Activated CD8-positive, alpha-beta T cell treated with anti-CD3 and anti-CD28 coated beads for 36 hours (primary cell): ENCODE results near the gene FNIP1. TPM values are rescaled to one million over a fixed set of nuclear protein-coding genes. Genes with fewer than 3 reads are reported as not detected.

Source experiments
- ATAC-seq: fragments of 200-7000 bp; cut with Tn5 transposase; one replicate; pipeline ENCODE4 v1.10.0; 2021; ENCODE audit warnings: mild to moderate bottlenecking, moderate library complexity
- CTCF ChIA-PET: fragments of 350-600 bp; sonication (Branson Sonifier 250); formaldehyde crosslinking; loops from one replicate; lab custom pipeline; 2021; ENCODE audit warnings: antibody characterized with exemption; lab: Charles Lee
- POLR2A ChIA-PET: fragments of 350-600 bp; sonication (Branson Sonifier 250); formaldehyde crosslinking; loops from one replicate; lab custom pipeline; 2021; ENCODE audit warnings: antibody characterized with exemption; lab: Charles Lee
- DNase-seq: peaks from one replicate; pipeline ENCODE4 v3.0.0-alpha.2; 2020
- H3K27ac Mint-ChIP-seq: one replicate; pipeline ENCODE4 v1.8.0; 2021; ENCODE audit warnings: mild to moderate bottlenecking, mixed read lengths
- H3K27me3 Mint-ChIP-seq: one replicate; pipeline ENCODE4 v1.8.0; 2021; ENCODE audit warnings: mixed read lengths
- H3K36me3 Mint-ChIP-seq: one replicate; pipeline ENCODE4 v1.8.0; 2021; ENCODE audit warnings: low read depth, mixed read lengths
- H3K4me1 Mint-ChIP-seq: one replicate; pipeline ENCODE4 v1.8.0; 2021; ENCODE audit warnings: low read depth, mixed read lengths
- H3K4me3 Mint-ChIP-seq: one replicate; pipeline ENCODE4 v1.8.0; 2021; ENCODE audit warnings: mild to moderate bottlenecking, moderate library complexity, mixed read lengths
- H3K9me3 Mint-ChIP-seq: one replicate; pipeline ENCODE4 v1.8.0; 2021; ENCODE audit warnings: mixed read lengths
- intact Hi-C: fragments of 100-400 bp; cut with micrococcal nuclease; formaldehyde crosslinking; loops from one replicate; pipeline ENCODE4 v1.10.0; 2022
- total RNA-seq, 2 experiments: library from RNA; stranded (reverse); gene quantifications; one replicate each; pipeline ENCODE4 v1.2.3, GENCODE V29; 2021
- TF ChIP-seq, protein P1 (sequence below): fragments of 200-600 bp; IDR thresholded peaks from one replicate; pipeline ENCODE4 v1.8.0; 2022; ENCODE audit warnings: antibody characterized with exemption, mild to moderate bottlenecking

The FNIP1 gene
- total RNA-seq, 2 experiments from 2014 or later = 15.9 to 16.0 TPM

DNA sequence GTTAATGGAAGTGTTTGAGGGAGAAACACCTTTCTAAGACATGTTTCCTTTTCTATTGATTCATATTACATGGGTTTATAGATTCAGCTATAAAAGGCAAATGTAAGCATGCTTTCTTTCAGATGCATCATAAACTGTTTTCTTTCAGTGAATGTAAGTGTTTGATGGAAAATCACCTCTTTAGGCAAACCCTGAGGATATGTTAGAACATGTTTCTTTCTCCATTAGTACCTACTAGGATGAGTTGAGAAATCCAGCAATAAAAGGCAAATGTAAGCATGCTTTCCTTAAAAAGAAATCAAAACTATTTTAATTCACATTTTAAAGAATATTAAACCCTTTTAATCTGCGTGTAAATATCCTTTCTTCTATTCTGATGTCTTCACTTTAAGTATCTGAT, 31.6 kb downstream of the FNIP1 start:
- CTCF ChIA-PET = no interaction called here
- H3K4me1 Mint-ChIP-seq = peaks cover 8% of the 10 kb centered on the region

DNA sequence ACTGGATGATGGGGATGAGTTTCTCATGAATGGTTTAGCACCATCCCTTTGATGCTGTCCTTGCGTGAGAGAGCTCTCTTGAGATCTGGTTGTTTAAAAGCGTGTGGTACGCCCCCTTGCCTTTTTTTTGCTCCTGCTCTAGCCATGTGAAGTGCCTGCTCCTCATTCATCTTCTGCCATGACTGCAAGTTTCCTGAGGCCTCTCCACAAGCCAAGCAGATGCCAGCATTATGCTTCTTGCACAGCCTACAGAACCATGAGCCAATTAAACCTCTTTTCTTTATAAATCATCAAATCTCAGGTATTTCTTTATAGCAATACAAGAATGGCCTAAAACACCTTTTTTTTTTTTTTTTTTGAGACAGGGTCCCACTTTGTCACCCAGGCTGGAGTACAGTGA, 32.8 kb downstream of the FNIP1 start:
- TF ChIP-seq, protein P1, sequence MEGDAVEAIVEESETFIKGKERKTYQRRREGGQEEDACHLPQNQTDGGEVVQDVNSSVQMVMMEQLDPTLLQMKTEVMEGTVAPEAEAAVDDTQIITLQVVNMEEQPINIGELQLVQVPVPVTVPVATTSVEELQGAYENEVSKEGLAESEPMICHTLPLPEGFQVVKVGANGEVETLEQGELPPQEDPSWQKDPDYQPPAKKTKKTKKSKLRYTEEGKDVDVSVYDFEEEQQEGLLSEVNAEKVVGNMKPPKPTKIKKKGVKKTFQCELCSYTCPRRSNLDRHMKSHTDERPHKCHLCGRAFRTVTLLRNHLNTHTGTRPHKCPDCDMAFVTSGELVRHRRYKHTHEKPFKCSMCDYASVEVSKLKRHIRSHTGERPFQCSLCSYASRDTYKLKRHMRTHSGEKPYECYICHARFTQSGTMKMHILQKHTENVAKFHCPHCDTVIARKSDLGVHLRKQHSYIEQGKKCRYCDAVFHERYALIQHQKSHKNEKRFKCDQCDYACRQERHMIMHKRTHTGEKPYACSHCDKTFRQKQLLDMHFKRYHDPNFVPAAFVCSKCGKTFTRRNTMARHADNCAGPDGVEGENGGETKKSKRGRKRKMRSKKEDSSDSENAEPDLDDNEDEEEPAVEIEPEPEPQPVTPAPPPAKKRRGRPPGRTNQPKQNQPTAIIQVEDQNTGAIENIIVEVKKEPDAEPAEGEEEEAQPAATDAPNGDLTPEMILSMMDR = no peak
- DNase-seq (no peak), ATAC-seq (no peak)
- intact Hi-C loops = no loop called here
- POLR2A ChIA-PET = no interaction called here
- peaks cover 21% of the 10 kb centered on the region for H3K36me3 Mint-ChIP-seq
- peaks cover 8% of the 10 kb centered on the region for H3K4me1 Mint-ChIP-seq
- no peak overlapping the region for H3K4me3 Mint-ChIP-seq
- no peak overlapping the region for H3K27ac Mint-ChIP-seq
- CTCF ChIA-PET = no interaction called here
- no peaks in the 10 kb centered on the region for H3K27me3 Mint-ChIP-seq
- peaks cover 20% of the 10 kb centered on the region for H3K9me3 Mint-ChIP-seq

More for the DNA sequence above, 31.6 kb downstream of the FNIP1 start:
- H3K27me3 Mint-ChIP-seq = no peaks in the 10 kb centered on the region
- ATAC-seq (no peak), DNase-seq (no peak)
- POLR2A ChIA-PET = no interaction called here
- TF ChIP-seq, protein P1 = no peak
- H3K4me3 Mint-ChIP-seq = no peak overlapping the region
- H3K36me3 Mint-ChIP-seq = peaks cover 21% of the 10 kb centered on the region
- H3K27ac Mint-ChIP-seq = no peak overlapping the region
- peaks cover 18% of the 10 kb centered on the region for H3K9me3 Mint-ChIP-seq
- intact Hi-C loops = no loop called here

- DNase-seq (no peak), ATAC-seq (no peak)
- CTCF ChIA-PET = no interaction called here
- H3K4me1 Mint-ChIP-seq = peaks cover 14% of the 10 kb centered on the region
- POLR2A ChIA-PET = no interaction called here
- H3K27ac Mint-ChIP-seq = no peak overlapping the region
- intact Hi-C loops = no loop called here
- H3K4me3 Mint-ChIP-seq = no peak overlapping the region
- H3K36me3 Mint-ChIP-seq = peaks cover 21% of the 10 kb centered on the region
- TF ChIP-seq, protein P1 = no peak
- no peaks in the 10 kb centered on the region for H3K27me3 Mint-ChIP-seq
- peaks cover 19% of the 10 kb centered on the region for H3K9me3 Mint-ChIP-seq
These were observed 36.0 kb downstream of the FNIP1 start for GRCh38 chr5:131760793-131761192.

DNA sequence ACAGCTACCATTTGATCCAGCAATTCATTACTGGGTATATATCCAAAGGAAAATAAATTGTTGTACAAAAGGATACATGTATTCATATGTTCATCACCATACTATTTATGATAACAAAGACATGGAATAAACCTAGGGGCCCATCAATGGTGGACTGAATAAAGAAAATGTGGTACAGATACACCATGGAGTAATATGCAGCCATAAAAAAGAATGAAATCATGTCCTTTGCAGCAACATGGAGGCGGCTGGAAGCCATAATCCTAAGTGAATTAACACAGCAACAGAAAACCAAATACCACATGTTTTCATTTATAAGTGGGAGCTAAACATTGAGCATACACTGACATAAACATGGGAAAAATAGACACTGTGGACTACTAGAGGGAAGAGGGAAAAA, 37.1 kb downstream of the FNIP1 start:
- Mint-ChIP-seq H3K9me3 (peaks cover 17% of the 10 kb centered on the region), H3K27ac (no peak overlapping the region), H3K36me3 (peaks cover 13% of the 10 kb centered on the region), H3K4me3 (no peak overlapping the region), H3K27me3 (no peaks in the 10 kb centered on the region), H3K4me1 (peaks cover 18% of the 10 kb centered on the region)
- ChIA-PET CTCF (no interaction called here), POLR2A (no interaction called here)
- ATAC-seq (no peak), DNase-seq (no peak)
- TF ChIP-seq, protein P1 = no peak
- intact Hi-C loops = no loop called here

DNA sequence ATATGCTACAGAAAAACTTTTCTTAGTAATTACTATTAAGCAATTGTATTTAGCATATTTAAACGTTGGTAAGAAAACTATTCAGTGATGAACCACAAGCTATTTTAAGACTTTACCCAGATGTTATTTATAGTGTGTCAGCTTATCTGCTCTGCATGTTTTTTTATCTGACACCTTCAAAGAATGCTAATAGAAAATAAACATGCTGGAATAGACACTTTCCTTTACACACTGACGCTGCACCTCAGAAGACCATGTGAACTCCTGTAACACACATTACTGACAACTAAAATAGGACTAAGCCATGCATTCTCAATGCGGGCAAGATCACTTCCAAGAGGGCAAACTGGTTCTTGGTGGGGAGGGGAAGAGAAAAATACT, 38.3 kb downstream of the FNIP1 start:
- peaks cover 7% of the 10 kb centered on the region for H3K36me3 Mint-ChIP-seq
- no peak for DNase-seq
- ATAC-seq = no peak
- H3K27me3 Mint-ChIP-seq = no peaks in the 10 kb centered on the region
- ChIA-PET CTCF (no interaction called here), POLR2A (no interaction called here)
- peaks cover 12% of the 10 kb centered on the region for H3K9me3 Mint-ChIP-seq
- intact Hi-C loops = no loop called here
- TF ChIP-seq, protein P1 = no peak
- H3K4me3 Mint-ChIP-seq = no peak overlapping the region
- no peak overlapping the region for H3K27ac Mint-ChIP-seq
- peaks cover 22% of the 10 kb centered on the region for H3K4me1 Mint-ChIP-seq
